T-helper 1 cell (primary cell): ENCODE results near the gene ZNF692.
"Not testable (repeated sequence)": the region's sequence is repeated elsewhere in the genome, so short reads cannot be mapped to it uniquely, and the experiment has no call there.

Source experiments
- DNase-seq, 5 donors: peaks; one replicate each; pipeline ENCODE4 v3.0.0-alpha.2; 2012 to 2020

The ZNF692 gene

DNA sequence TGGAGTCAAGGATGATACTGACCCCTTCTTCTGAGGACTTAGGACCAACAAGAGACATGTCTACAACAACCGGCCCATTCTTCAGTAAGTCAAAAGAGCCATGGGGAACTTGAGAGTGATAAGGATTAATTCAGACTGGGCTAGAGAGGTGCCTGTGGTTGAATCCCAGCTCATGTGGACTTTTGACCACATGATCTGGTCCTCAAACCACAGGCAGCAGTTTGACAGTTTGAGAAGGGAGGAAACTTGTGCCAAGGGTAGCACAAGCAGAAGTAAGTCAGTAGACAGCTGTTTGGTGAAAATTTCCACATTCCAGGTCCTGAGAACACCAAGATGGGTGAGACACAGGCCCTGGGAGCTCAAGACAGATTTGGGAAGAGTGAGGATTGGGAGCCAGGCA lies 53.0 kb downstream of the ZNF692 start:
- no peak for DNase-seq

DNA sequence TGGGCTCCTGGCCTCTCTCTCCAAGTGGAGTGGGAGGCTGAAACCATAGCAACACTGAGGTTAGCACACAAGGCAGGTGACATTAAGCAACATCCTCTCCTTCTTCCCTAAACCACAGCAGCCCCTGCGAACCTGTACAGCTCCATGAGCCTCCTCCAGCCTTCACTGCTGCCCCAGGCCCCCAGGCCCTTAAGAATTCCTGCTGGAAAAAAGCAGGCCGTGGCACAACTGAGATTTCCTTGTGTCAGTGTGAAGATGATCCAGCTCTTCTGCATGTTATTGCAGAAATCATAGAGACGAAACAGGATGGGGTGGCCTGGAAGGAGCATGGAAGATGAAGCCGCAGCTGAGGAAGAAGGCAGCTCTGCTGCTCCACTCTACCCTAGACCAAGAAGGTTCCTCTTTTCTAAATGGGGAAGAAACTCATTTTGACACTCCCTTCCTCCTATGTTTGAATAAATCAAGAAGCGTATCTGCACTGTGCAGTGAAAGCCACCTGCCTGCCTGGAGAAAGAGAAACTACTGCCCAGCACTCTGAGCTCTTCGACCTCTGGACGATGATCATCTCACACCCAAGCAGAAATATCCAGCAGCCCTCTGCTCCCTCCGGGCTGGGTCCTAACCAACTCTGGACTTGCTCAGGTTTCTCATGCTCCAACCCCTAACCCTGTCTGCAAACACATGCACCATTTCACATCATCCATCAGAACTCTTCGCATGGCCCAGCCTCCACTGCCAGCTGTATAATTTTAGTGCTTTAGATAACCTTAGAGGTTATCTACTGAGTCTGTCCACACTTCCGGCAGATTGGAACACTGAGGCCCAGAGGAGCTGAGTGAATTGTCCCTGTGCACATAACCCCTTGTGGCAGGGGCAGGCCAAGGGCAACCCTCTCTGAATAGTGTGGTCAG lies 53.9 kb downstream of the ZNF692 start:
- DNase-seq, result no peak

DNA sequence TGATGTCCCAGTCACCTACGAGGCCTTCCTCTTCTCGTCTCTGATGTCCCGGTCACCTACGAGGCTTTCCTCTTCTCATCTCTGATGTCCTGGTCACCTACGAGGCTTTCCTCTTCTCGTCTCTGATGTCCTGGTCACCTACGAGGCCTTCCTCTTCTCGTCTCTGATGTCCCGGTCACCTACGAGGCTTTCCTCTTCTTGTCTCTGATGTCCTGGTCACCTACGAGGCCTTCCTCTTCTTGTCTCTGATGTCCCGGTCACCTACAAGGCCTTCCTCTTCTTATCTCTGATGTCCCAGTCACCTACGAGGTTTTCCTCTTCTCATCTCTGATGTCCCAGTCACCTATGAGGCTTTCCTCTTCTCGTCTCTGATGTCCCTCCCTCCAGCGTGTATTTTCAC lies 55.4 kb downstream of the ZNF692 start:
- not testable (repeated sequence) for DNase-seq

DNA sequence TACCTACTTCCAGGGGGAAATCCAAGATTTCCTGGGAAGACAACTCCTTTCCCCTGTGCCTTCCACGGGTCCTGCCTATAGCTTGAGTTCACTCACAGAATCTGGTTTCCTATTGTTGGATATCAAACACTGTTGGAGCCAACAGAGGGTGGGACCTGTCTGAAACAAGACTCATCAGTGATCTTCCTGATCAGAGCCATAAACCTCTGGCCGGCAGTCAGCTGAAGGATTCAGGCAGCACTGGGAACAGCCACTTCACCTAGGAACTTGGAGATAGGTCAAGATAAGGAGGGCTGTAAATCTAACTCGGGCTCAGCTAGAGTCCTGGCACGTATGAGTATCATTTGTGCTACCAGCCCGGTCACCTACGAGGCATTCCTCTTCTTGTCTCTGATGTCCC lies 56.4 kb downstream of the ZNF692 start:
- no peak for DNase-seq

DNA sequence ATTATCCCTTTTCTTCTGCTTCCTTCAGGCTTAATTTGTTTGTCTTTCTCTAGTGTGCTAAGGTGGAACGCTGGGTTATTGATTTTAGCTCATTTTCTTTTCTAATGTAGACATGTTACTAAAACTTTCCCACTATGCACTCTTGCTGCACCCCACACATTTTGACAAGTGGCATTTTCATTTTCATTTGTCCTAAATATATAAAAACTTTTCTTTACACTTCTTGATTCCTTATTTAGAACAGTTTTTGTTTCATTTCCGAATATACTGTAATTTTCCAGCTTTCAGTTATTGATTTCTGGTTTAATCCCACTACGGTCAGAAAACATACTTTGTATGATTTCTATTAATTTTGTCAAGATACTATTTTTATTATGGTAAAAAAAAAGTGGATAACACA lies 58.4 kb downstream of the ZNF692 start:
- no peak for DNase-seq
